Stimulated activated naive CD8-positive, alpha-beta T cell treated with anti-CD3 and anti-CD28 coated beads, Interleukin-15, Interleukin-2, amounts not matched to agents 100 ng/mL and 50 ng/mL, for 24 hours (primary cell): Measurements from ENCODE around the gene MRFAP1L1.
"Not testable (repeated sequence)": the region's sequence is repeated elsewhere in the genome, so short reads cannot be mapped to it uniquely, and the experiment has no call there.

Experiments used
- H3K27ac Mint-ChIP-seq: one replicate; pipeline ENCODE4 v1.8.0; 2021; ENCODE audit warnings: mild to moderate bottlenecking, mixed read lengths
- H3K27me3 Mint-ChIP-seq: one replicate; pipeline ENCODE4 v1.8.0; 2021; ENCODE audit warnings: mixed read lengths
- H3K36me3 Mint-ChIP-seq: one replicate; pipeline ENCODE4 v1.8.0; 2021; ENCODE audit warnings: low read depth, mixed read lengths
- H3K4me1 Mint-ChIP-seq: one replicate; pipeline ENCODE4 v1.8.0; 2021; ENCODE audit warnings: low read depth, mixed read lengths
- H3K4me3 Mint-ChIP-seq: one replicate; pipeline ENCODE4 v1.8.0; 2021; ENCODE audit warnings: mild to moderate bottlenecking, mixed read lengths
- H3K9me3 Mint-ChIP-seq: one replicate; pipeline ENCODE4 v1.8.0; 2021; ENCODE audit warnings: mixed read lengths

MRFAP1L1 gene

GRCh38 chr4:6674500-6675149, 35.0 kb downstream of the MRFAP1L1 start:
- Mint-ChIP-seq H3K4me1 (peaks cover 53% of the 10 kb centered on the region), H3K36me3 (peaks cover 47% of the 10 kb centered on the region)

GRCh38 chr4:6673660-6674499, 35.8 kb downstream of the MRFAP1L1 start:
- H3K27ac Mint-ChIP-seq = peak overlapping the region; percentile 98
- peaks cover 42% of the 10 kb centered on the region for H3K36me3 Mint-ChIP-seq
- no peaks in the 10 kb centered on the region for H3K9me3 Mint-ChIP-seq
- H3K4me1 Mint-ChIP-seq = peaks cover 50% of the 10 kb centered on the region
- peak overlapping the region; percentile 99 for H3K4me3 Mint-ChIP-seq
- no peaks in the 10 kb centered on the region for H3K27me3 Mint-ChIP-seq

More at GRCh38 chr4:6674500-6675149, 35.0 kb downstream of the MRFAP1L1 start:
- Mint-ChIP-seq H3K4me3 (peak overlapping the region; percentile 99), H3K9me3 (no peaks in the 10 kb centered on the region), H3K27me3 (no peaks in the 10 kb centered on the region), H3K27ac (peak overlapping the region; percentile 98)

GRCh38 chr4:6673191-6673659, 36.4 kb downstream of the MRFAP1L1 start:
- not testable (repeated sequence) for H3K27me3 Mint-ChIP-seq, H3K9me3 Mint-ChIP-seq
- Mint-ChIP-seq H3K36me3 (peaks cover 35% of the 10 kb centered on the region), H3K4me1 (peaks cover 43% of the 10 kb centered on the region), H3K27ac (peak overlapping the region; percentile 98), H3K4me3 (peak overlapping the region; percentile 99)

GRCh38 chr4:6672541-6673190, 37.0 kb downstream of the MRFAP1L1 start:
- H3K9me3 Mint-ChIP-seq, H3K27me3 Mint-ChIP-seq, H3K4me3 Mint-ChIP-seq: not testable (repeated sequence)
- H3K27ac Mint-ChIP-seq = peak overlapping the region; percentile 98
- H3K36me3 Mint-ChIP-seq = peaks cover 32% of the 10 kb centered on the region
- H3K4me1 Mint-ChIP-seq = peaks cover 41% of the 10 kb centered on the region

- no peak overlapping the region for H3K4me3 Mint-ChIP-seq
- no peak overlapping the region for H3K27ac Mint-ChIP-seq
Measured at GRCh38 chr4:6672131-6672530, 37.5 kb downstream of the MRFAP1L1 start.

GRCh38 chr4:6671648-6672047, 38.0 kb downstream of the MRFAP1L1 start:
- peaks cover 31% of the 10 kb centered on the region for H3K4me1 Mint-ChIP-seq
- H3K27me3 Mint-ChIP-seq = no peaks in the 10 kb centered on the region
- no peak overlapping the region for H3K27ac Mint-ChIP-seq
- no peak overlapping the region for H3K4me3 Mint-ChIP-seq
- H3K36me3 Mint-ChIP-seq = peaks cover 22% of the 10 kb centered on the region
- H3K9me3 Mint-ChIP-seq = no peaks in the 10 kb centered on the region

More at GRCh38 chr4:6672131-6672530, 37.5 kb downstream of the MRFAP1L1 start:
- peaks cover 35% of the 10 kb centered on the region for H3K4me1 Mint-ChIP-seq
- H3K9me3 Mint-ChIP-seq = no peaks in the 10 kb centered on the region
- H3K27me3 Mint-ChIP-seq = no peaks in the 10 kb centered on the region
- H3K36me3 Mint-ChIP-seq = peaks cover 27% of the 10 kb centered on the region

- H3K4me1 Mint-ChIP-seq = peaks cover 4% of the 10 kb centered on the region
- no peak overlapping the region for H3K27ac Mint-ChIP-seq
- H3K9me3 Mint-ChIP-seq = no peaks in the 10 kb centered on the region
- no peak overlapping the region for H3K4me3 Mint-ChIP-seq
- H3K27me3 Mint-ChIP-seq = peaks cover 4% of the 10 kb centered on the region
- no peaks in the 10 kb centered on the region for H3K36me3 Mint-ChIP-seq
Measured at GRCh38 chr4:6668391-6668790, 41.3 kb downstream of the MRFAP1L1 start.

GRCh38 chr4:6665320-6665654, 44.4 kb downstream of the MRFAP1L1 start:
- Mint-ChIP-seq H3K36me3 (no peaks in the 10 kb centered on the region), H3K27ac (no peak overlapping the region), H3K9me3 (no peaks in the 10 kb centered on the region), H3K4me3 (no peak overlapping the region), H3K4me1 (no peaks in the 10 kb centered on the region), H3K27me3 (peaks cover 28% of the 10 kb centered on the region)

- no peaks in the 10 kb centered on the region for H3K9me3 Mint-ChIP-seq
- no peak overlapping the region for H3K27ac Mint-ChIP-seq
- peak overlapping the region; percentile 55 for H3K4me3 Mint-ChIP-seq
- H3K36me3 Mint-ChIP-seq = no peaks in the 10 kb centered on the region
- H3K4me1 Mint-ChIP-seq = peaks cover 6% of the 10 kb centered on the region
- peaks cover 31% of the 10 kb centered on the region for H3K27me3 Mint-ChIP-seq
Measured at GRCh38 chr4:6663596-6664393, 45.9 kb downstream of the MRFAP1L1 start.

- H3K4me1 Mint-ChIP-seq = peaks cover 15% of the 10 kb centered on the region
- peaks cover 31% of the 10 kb centered on the region for H3K27me3 Mint-ChIP-seq
- H3K36me3 Mint-ChIP-seq = no peaks in the 10 kb centered on the region
- H3K27ac Mint-ChIP-seq = no peak overlapping the region
- H3K9me3 Mint-ChIP-seq = no peaks in the 10 kb centered on the region
- no peak overlapping the region for H3K4me3 Mint-ChIP-seq
Measured at GRCh38 chr4:6662591-6662990, 47.1 kb downstream of the MRFAP1L1 start.

GRCh38 chr4:6660430-6660829, 49.2 kb downstream of the MRFAP1L1 start:
- Mint-ChIP-seq H3K27me3 (peaks cover 31% of the 10 kb centered on the region), H3K4me1 (peaks cover 15% of the 10 kb centered on the region), H3K36me3 (no peaks in the 10 kb centered on the region), H3K4me3 (no peak overlapping the region), H3K9me3 (no peaks in the 10 kb centered on the region), H3K27ac (no peak overlapping the region)

- Mint-ChIP-seq H3K4me1 (peaks cover 15% of the 10 kb centered on the region), H3K4me3 (no peak overlapping the region), H3K27me3 (peaks cover 31% of the 10 kb centered on the region), H3K27ac (no peak overlapping the region), H3K9me3 (no peaks in the 10 kb centered on the region), H3K36me3 (no peaks in the 10 kb centered on the region)
Measured at GRCh38 chr4:6659897-6660296, 49.8 kb downstream of the MRFAP1L1 start.

GRCh38 chr4:6658597-6659075, 51.0 kb downstream of the MRFAP1L1 start:
- Mint-ChIP-seq H3K36me3 (no peaks in the 10 kb centered on the region), H3K9me3 (no peaks in the 10 kb centered on the region), H3K27me3 (peaks cover 30% of the 10 kb centered on the region), H3K4me3 (peak overlapping the region; percentile 66), H3K4me1 (peaks cover 15% of the 10 kb centered on the region), H3K27ac (no peak overlapping the region)

- H3K9me3 Mint-ChIP-seq = no peaks in the 10 kb centered on the region
- H3K27me3 Mint-ChIP-seq = peaks cover 25% of the 10 kb centered on the region
- H3K4me1 Mint-ChIP-seq = peaks cover 15% of the 10 kb centered on the region
- no peak overlapping the region for H3K27ac Mint-ChIP-seq
- peak overlapping the region; percentile 66 for H3K4me3 Mint-ChIP-seq
- H3K36me3 Mint-ChIP-seq = no peaks in the 10 kb centered on the region
Measured at GRCh38 chr4:6658209-6658595, 51.5 kb downstream of the MRFAP1L1 start.
